Measurements from ENCODE around the gene N4BP2L2. TPM values are rescaled to one million over a fixed set of nuclear protein-coding genes. Genes with fewer than 3 reads are reported as not detected.

The N4BP2L2 gene
- total and polyA plus RNA-seq, 2 of the 4 experiments (the other 2 are of a cell fraction) = 28.7 to 34.6 TPM

DNA sequence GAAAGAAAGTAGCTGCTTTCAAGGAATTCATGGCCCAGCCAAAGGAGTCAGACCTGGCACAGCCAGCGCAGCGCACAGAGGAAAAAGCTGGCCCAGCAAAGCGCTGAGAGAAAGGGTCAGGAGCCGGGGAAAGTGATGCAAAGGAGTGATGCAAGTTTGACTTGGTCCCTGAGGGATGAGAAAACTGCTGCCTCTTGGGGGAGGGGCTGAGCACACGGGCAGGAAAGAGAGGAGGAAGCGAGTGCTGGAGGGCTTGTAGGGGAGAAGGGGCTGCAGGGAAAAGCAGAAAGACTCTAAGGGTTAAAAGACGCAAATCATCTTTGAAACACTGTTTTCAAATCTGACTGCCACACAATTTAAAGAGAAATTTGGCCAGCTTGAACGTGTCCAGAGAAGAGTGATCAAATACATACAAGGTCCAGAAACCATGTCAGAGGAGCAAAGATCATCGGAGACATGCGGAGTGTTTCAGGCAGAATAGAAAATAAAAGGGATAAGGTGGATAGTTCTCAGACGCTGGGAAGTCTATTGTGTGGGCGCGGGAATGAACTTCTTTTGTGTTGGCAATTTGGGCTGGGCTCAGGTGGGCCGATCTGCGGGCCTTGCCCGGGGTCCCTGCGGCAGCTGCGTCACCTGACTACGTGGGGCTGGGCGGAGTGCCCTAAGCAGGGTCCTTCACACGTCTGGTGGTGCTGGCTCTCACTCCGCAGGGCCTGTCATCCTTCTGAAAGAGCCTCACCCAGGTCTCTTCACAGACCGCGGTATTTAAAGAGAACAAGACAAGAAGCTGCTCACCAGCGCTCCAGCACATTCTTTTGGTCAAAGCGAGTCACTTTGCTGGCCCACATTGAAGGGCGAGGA lies 128.8 kb downstream of the N4BP2L2 start:
- Histone ChIP-seq H4K20me1 (ENCODE audit: insufficient read depth, low read length) (no peaks in the 10 kb centered on the region), H3K18ac (ENCODE audit: low read depth, low read length) (no peak overlapping the region), H4K5ac (ENCODE audit: low read depth, low read length) (no peak overlapping the region; the same call in 1 of the 2 replicates), H3K56ac (ENCODE audit: extremely low read depth, insufficient read depth, low read length) (no peak overlapping the region), H3K9me1 (ENCODE audit: insufficient read depth, low read length) (no peaks in the 10 kb centered on the region), H3K4me2 (ENCODE audit: low read depth, low read length) (peak overlapping the region; percentile 24), H2BK20ac (ENCODE audit: low read depth, low read length) (no peak overlapping the region), H3K79me1 (ENCODE audit: low read depth in 1 of 2, low read length in 2 of 2) (no peaks in the 10 kb centered on the region), H3K4ac (ENCODE audit: low read depth, low read length) (no peak overlapping the region), H3K36me3 (ENCODE audit: control insufficient read depth, insufficient read depth, low read length) (no peaks in the 10 kb centered on the region), H3K14ac (replicated peaks; ENCODE audit: low read depth, low read length) (no peak overlapping the region), H3K4me1 (ENCODE audit: control insufficient read depth, insufficient read depth, low read length) (peaks cover 5% of the 10 kb centered on the region), H3K27ac (ENCODE audit: insufficient read depth, low read length) (no peak overlapping the region), H3K23ac (ENCODE audit: low read depth, low read length) (no peak overlapping the region), H2BK5ac (ENCODE audit: low read depth, low read length, poor library complexity, severe bottlenecking) (no peak overlapping the region), H3K4me3 (ENCODE audit: insufficient read depth, low read depth, low read length) (no peak overlapping the region), H2BK15ac (ENCODE audit: low read depth, low read length) (no peak overlapping the region), H3K9me3 (ENCODE audit: control insufficient read depth, insufficient read depth, low read length) (no peaks in the 10 kb centered on the region), H3K9ac (ENCODE audit: low read depth, low read length) (no peak overlapping the region), H2AK9ac (replicated peaks; ENCODE audit: low read depth, low read length, poor library complexity) (no peak overlapping the region), H3K27me3 (ENCODE audit: control insufficient read depth, insufficient read depth, low read length) (no peaks in the 10 kb centered on the region), H2AFZ (replicated peaks; ENCODE audit: low read length, poor library complexity) (peak overlapping the region; percentile 83), H4K91ac (ENCODE audit: insufficient read depth, low read depth, low read length) (no peak overlapping the region), H4K8ac (ENCODE audit: low read depth in 2 of 2, low read length in 2 of 2) (peak overlapping the region in 1 of 2 experiments; percentile 14; a peak in 2 of 4 replicates), H2BK120ac (ENCODE audit: low read depth, low read length) (no peak overlapping the region), H2AK5ac (ENCODE audit: low read depth, low read length) (no peak overlapping the region)
- DNase-seq (peak; percentile 63), ATAC-seq (ENCODE audit: low read depth) (peak; percentile 85)
- 32% methylated on average over 12 of the region's 27 CpGs; no CpG with 5 or more reads in 1 of the 2 experiments for WGBS, 2 experiments (ENCODE audit: extremely low coverage in 2 of 2, insufficient read length in 1 of 2)
- dilution Hi-C loops (cut with HindIII; ENCODE audit: low sequenced_read_pairs, unreplicated experiment) (no loop called here), in situ Hi-C loops (cut with MboI; ENCODE audit: low sequenced_read_pairs) (no loop called here), intact Hi-C loops (cut with micrococcal nuclease) (no loop called here)
- no TSS peak for BruUV-seq (replicated peaks)
- ChIA-PET POLR2A (ENCODE audit: unreplicated experiment) (interaction anchor here (0.5 kb wide), 1 partner anchor 13 kb away, joined by 4 read pairs; no protein-coding TSS in a partner anchor), CTCF (interaction anchor here (1.0 kb wide), 1 partner anchor 10 kb away, joined by 3 read pairs; no protein-coding TSS in a partner anchor)
- TF ChIP-seq RAD21 (IDR thresholded peaks at IDR 0.05; ENCODE audit: low read length) (no peak), MAZ (IDR thresholded peaks at IDR 0.05; ENCODE audit: borderline replicate concordance, low read depth, low read length) (no peak), CEBPB (IDR thresholded peaks at IDR 0.05; ENCODE audit: low read depth, low read length) (peak; percentile 80), NFE2L2 (IDR thresholded peaks at IDR 0.05; ENCODE audit: low read depth, low read length) (no peak)

All from IMR-90 (cell line).